ENCODE measurements around the gene HERC2.
"Not testable (repeated sequence)": the region's sequence is repeated elsewhere in the genome, so short reads cannot be mapped to it uniquely, and the experiment has no call there.

Gene HERC2

GRCh38 chr15:28185148-28185895 is 136.7 kb downstream of the HERC2 start:
- H3K27ac ChIP-seq (ENCODE audit: low read depth, low read length): no peak overlapping the region
- peaks cover 32 to 74% (median 60%) of the 10 kb centered on the region in 5 donors for H3K36me3 ChIP-seq (ENCODE audit: control insufficient read depth in 5 of 5, insufficient read depth in 5 of 5, low read length in 5 of 5)
- no peak overlapping the region for H3K4me3 ChIP-seq (ENCODE audit: low read depth in 1 of 5, low read length in 5 of 5)
- H3K9ac ChIP-seq (ENCODE audit: low read length in 5 of 5): no peak overlapping the region
- no peaks in the 10 kb centered on the region for H3K4me1 ChIP-seq (ENCODE audit: control insufficient read depth in 5 of 5, insufficient read depth in 5 of 5, low read length in 5 of 5)
- H3K9me3 ChIP-seq (ENCODE audit: control insufficient read depth in 5 of 5, low read length in 5 of 5): no peaks in the 10 kb centered on the region
- no peaks in the 10 kb centered on the region for H3K27me3 ChIP-seq (ENCODE audit: control insufficient read depth in 5 of 5, insufficient read depth in 4 of 5, low read length in 5 of 5)

GRCh38 chr15:28184166-28184565 is 137.8 kb downstream of the HERC2 start:
- Histone ChIP-seq H3K36me3 (ENCODE audit: control insufficient read depth in 5 of 5, insufficient read depth in 5 of 5, low read length in 5 of 5) (peaks cover 32 to 81% (median 66%) of the 10 kb centered on the region in 5 donors), H3K27ac (ENCODE audit: low read depth, low read length) (no peak overlapping the region), H3K27me3 (ENCODE audit: control insufficient read depth in 5 of 5, insufficient read depth in 4 of 5, low read length in 5 of 5) (no peaks in the 10 kb centered on the region), H3K9ac (ENCODE audit: low read length in 5 of 5) (no peak overlapping the region), H3K4me3 (ENCODE audit: low read depth in 1 of 5, low read length in 5 of 5) (no peak overlapping the region), H3K4me1 (ENCODE audit: control insufficient read depth in 5 of 5, insufficient read depth in 5 of 5, low read length in 5 of 5) (no peaks in the 10 kb centered on the region), H3K9me3 (ENCODE audit: control insufficient read depth in 5 of 5, low read length in 5 of 5) (no peaks in the 10 kb centered on the region)

GRCh38 chr15:28182731-28183130 is 139.2 kb downstream of the HERC2 start:
- Histone ChIP-seq H3K4me3 (ENCODE audit: low read depth in 1 of 5, low read length in 5 of 5) (no peak overlapping the region), H3K27ac (ENCODE audit: low read depth, low read length) (no peak overlapping the region), H3K9ac (ENCODE audit: low read length in 5 of 5) (no peak overlapping the region), H3K4me1 (ENCODE audit: control insufficient read depth in 5 of 5, insufficient read depth in 5 of 5, low read length in 5 of 5) (no peaks in the 10 kb centered on the region), H3K9me3 (ENCODE audit: control insufficient read depth in 5 of 5, low read length in 5 of 5) (no peaks in the 10 kb centered on the region), H3K36me3 (ENCODE audit: control insufficient read depth in 5 of 5, insufficient read depth in 5 of 5, low read length in 5 of 5) (peaks cover 27 to 80% (median 67%) of the 10 kb centered on the region in 5 donors), H3K27me3 (ENCODE audit: control insufficient read depth in 5 of 5, insufficient read depth in 4 of 5, low read length in 5 of 5) (no peaks in the 10 kb centered on the region)

- no peaks in the 10 kb centered on the region for H3K9me3 ChIP-seq (ENCODE audit: control insufficient read depth in 5 of 5, low read length in 5 of 5)
- H3K27me3 ChIP-seq (ENCODE audit: control insufficient read depth in 5 of 5, insufficient read depth in 4 of 5, low read length in 5 of 5): no peaks in the 10 kb centered on the region
- H3K9ac ChIP-seq (ENCODE audit: low read length in 5 of 5): no peak overlapping the region
- H3K36me3 ChIP-seq (ENCODE audit: control insufficient read depth in 5 of 5, insufficient read depth in 5 of 5, low read length in 5 of 5): peaks cover 27 to 79% (median 67%) of the 10 kb centered on the region in 5 donors
- no peak overlapping the region for H3K27ac ChIP-seq (ENCODE audit: low read depth, low read length)
- H3K4me3 ChIP-seq (ENCODE audit: low read depth in 1 of 5, low read length in 5 of 5): no peak overlapping the region
- no peaks in the 10 kb centered on the region for H3K4me1 ChIP-seq (ENCODE audit: control insufficient read depth in 5 of 5, insufficient read depth in 5 of 5, low read length in 5 of 5)
Measured at GRCh38 chr15:28182216-28182615, 139.8 kb downstream of the HERC2 start.

GRCh38 chr15:28181366-28181765 is 140.6 kb downstream of the HERC2 start:
- no peaks in the 10 kb centered on the region for H3K27me3 ChIP-seq (ENCODE audit: control insufficient read depth in 5 of 5, insufficient read depth in 4 of 5, low read length in 5 of 5)

GRCh38 chr15:28179270-28179669 is 142.7 kb downstream of the HERC2 start:
- H3K36me3 ChIP-seq (ENCODE audit: control insufficient read depth in 5 of 5, insufficient read depth in 5 of 5, low read length in 5 of 5): peaks cover 22 to 85% (median 70%) of the 10 kb centered on the region in 5 donors
- no peak overlapping the region for H3K4me3 ChIP-seq (ENCODE audit: low read depth in 1 of 5, low read length in 5 of 5)
- no peak overlapping the region for H3K27ac ChIP-seq (ENCODE audit: low read depth, low read length)
- no peaks in the 10 kb centered on the region for H3K27me3 ChIP-seq (ENCODE audit: control insufficient read depth in 5 of 5, insufficient read depth in 4 of 5, low read length in 5 of 5)
- H3K9ac ChIP-seq (ENCODE audit: low read length in 5 of 5): no peak overlapping the region
- H3K9me3 ChIP-seq (ENCODE audit: control insufficient read depth in 5 of 5, low read length in 5 of 5): no peaks in the 10 kb centered on the region
- H3K4me1 ChIP-seq (ENCODE audit: control insufficient read depth in 5 of 5, insufficient read depth in 5 of 5, low read length in 5 of 5): no peaks in the 10 kb centered on the region

More at GRCh38 chr15:28181366-28181765, 140.6 kb downstream of the HERC2 start:
- Histone ChIP-seq H3K9ac (ENCODE audit: low read length in 5 of 5) (no peak overlapping the region), H3K9me3 (ENCODE audit: control insufficient read depth in 5 of 5, low read length in 5 of 5) (no peaks in the 10 kb centered on the region), H3K4me1 (ENCODE audit: control insufficient read depth in 5 of 5, insufficient read depth in 5 of 5, low read length in 5 of 5) (no peaks in the 10 kb centered on the region), H3K36me3 (ENCODE audit: control insufficient read depth in 5 of 5, insufficient read depth in 5 of 5, low read length in 5 of 5) (peaks cover 22 to 80% (median 66%) of the 10 kb centered on the region in 5 donors), H3K4me3 (ENCODE audit: low read depth in 1 of 5, low read length in 5 of 5) (no peak overlapping the region), H3K27ac (ENCODE audit: low read depth, low read length) (no peak overlapping the region)

- Histone ChIP-seq H3K4me3 (ENCODE audit: low read depth in 1 of 5, low read length in 5 of 5) (no peak overlapping the region), H3K9me3 (ENCODE audit: control insufficient read depth in 5 of 5, low read length in 5 of 5) (no peaks in the 10 kb centered on the region), H3K27me3 (ENCODE audit: control insufficient read depth in 5 of 5, insufficient read depth in 4 of 5, low read length in 5 of 5) (no peaks in the 10 kb centered on the region), H3K27ac (ENCODE audit: low read depth, low read length) (no peak overlapping the region), H3K9ac (ENCODE audit: low read length in 5 of 5) (no peak overlapping the region), H3K36me3 (ENCODE audit: control insufficient read depth in 5 of 5, insufficient read depth in 5 of 5, low read length in 5 of 5) (peaks cover 25 to 87% (median 72%) of the 10 kb centered on the region in 5 donors), H3K4me1 (ENCODE audit: control insufficient read depth in 5 of 5, insufficient read depth in 5 of 5, low read length in 5 of 5) (no peaks in the 10 kb centered on the region)
Measured at GRCh38 chr15:28178727-28179126, 143.3 kb downstream of the HERC2 start.

- Histone ChIP-seq H3K4me3 (ENCODE audit: low read depth in 1 of 5, low read length in 5 of 5) (no peak overlapping the region), H3K9me3 (ENCODE audit: control insufficient read depth in 5 of 5, low read length in 5 of 5) (no peaks in the 10 kb centered on the region), H3K36me3 (ENCODE audit: control insufficient read depth in 5 of 5, insufficient read depth in 5 of 5, low read length in 5 of 5) (peaks cover 25 to 87% (median 69%) of the 10 kb centered on the region in 5 donors), H3K9ac (ENCODE audit: low read length in 5 of 5) (no peak overlapping the region), H3K27ac (ENCODE audit: low read depth, low read length) (no peak overlapping the region), H3K27me3 (ENCODE audit: control insufficient read depth in 5 of 5, insufficient read depth in 4 of 5, low read length in 5 of 5) (no peaks in the 10 kb centered on the region), H3K4me1 (ENCODE audit: control insufficient read depth in 5 of 5, insufficient read depth in 5 of 5, low read length in 5 of 5) (no peaks in the 10 kb centered on the region)
Measured at GRCh38 chr15:28178290-28178689, 143.7 kb downstream of the HERC2 start.

- Histone ChIP-seq H3K27ac (ENCODE audit: low read depth, low read length) (no peak overlapping the region), H3K27me3 (ENCODE audit: control insufficient read depth in 5 of 5, insufficient read depth in 4 of 5, low read length in 5 of 5) (no peaks in the 10 kb centered on the region), H3K36me3 (ENCODE audit: control insufficient read depth in 5 of 5, insufficient read depth in 5 of 5, low read length in 5 of 5) (peaks cover 43 to 69% (median 55%) of the 10 kb centered on the region in 5 donors), H3K4me3 (ENCODE audit: low read depth in 1 of 5, low read length in 5 of 5) (no peak overlapping the region), H3K4me1 (ENCODE audit: control insufficient read depth in 5 of 5, insufficient read depth in 5 of 5, low read length in 5 of 5) (no peaks in the 10 kb centered on the region), H3K9me3 (ENCODE audit: control insufficient read depth in 5 of 5, low read length in 5 of 5) (no peaks in the 10 kb centered on the region), H3K9ac (ENCODE audit: low read length in 5 of 5) (no peak overlapping the region)
Measured at GRCh38 chr15:28169366-28169765, 152.6 kb downstream of the HERC2 start.

GRCh38 chr15:28168405-28169121 is 153.4 kb downstream of the HERC2 start:
- H3K27me3 ChIP-seq (ENCODE audit: control insufficient read depth in 5 of 5, insufficient read depth in 4 of 5, low read length in 5 of 5); H3K27ac ChIP-seq (ENCODE audit: low read depth, low read length); H3K4me3 ChIP-seq (ENCODE audit: low read depth in 1 of 5, low read length in 5 of 5); H3K9me3 ChIP-seq (ENCODE audit: control insufficient read depth in 5 of 5, low read length in 5 of 5); H3K4me1 ChIP-seq (ENCODE audit: control insufficient read depth in 5 of 5, insufficient read depth in 5 of 5, low read length in 5 of 5); H3K9ac ChIP-seq (ENCODE audit: low read length in 5 of 5): not testable (repeated sequence)
- peaks cover 41 to 72% (median 57%) of the 10 kb centered on the region in 5 donors for H3K36me3 ChIP-seq (ENCODE audit: control insufficient read depth in 5 of 5, insufficient read depth in 5 of 5, low read length in 5 of 5)

Data from subcutaneous abdominal adipose tissue (tissue), 5 donors.